HG03025 (cell line): ENCODE data around the gene IRF4.

Experiments
- ATAC-seq: cut with Tn5 transposase; IDR thresholded peaks from one replicate; pipeline ENCODE4 v1.9.1; 2021; ENCODE audit warnings: mild to moderate bottlenecking, moderate library complexity; ENCODE audit not compliant: unreplicated experiment, low FRiP score

The IRF4 gene

DNA sequence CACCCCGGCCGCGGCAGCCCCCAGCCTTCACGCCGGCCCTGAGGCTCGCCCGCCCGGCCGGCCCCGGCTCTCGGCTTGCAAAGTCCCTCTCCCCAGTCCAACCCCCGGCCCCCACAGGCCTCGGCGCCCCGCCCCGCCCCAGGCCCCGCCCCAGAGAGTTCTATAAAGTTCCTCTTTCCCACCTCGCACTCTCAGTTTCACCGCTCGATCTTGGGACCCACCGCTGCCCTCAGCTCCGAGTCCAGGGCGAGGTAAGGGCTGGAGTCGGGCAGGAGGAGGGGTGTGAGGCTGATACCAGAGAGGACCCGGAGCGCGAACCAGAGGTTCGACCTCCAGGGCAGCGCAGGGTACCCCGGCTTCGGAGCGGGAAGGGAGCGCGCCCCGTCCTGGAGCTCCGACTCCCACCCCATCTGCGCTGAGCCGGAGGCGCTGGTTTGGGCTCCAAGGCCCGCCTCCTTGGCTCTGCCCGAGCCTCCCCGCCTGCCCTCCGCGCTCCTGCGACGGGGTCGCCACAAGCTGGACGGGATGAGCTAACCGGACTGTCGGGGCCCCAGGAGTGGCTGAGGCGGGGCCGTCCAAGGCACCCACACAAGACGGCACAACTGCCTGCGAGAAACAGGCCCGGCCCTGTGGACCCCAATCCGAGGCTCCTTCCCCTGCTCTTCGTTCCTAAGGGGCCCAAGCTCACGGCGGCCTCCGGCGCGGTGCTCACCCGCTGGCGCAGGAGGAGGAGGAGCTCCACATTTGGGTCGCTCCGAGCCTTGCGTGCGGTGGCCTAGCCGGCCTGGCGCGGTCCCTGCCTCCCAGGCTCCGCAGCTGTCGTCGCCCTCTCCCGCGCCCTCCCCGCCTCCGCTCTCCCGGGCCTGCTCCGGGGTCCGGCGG is at the start of gene IRF4:
Gene IRF4 (plus strand): TSS at position 194 of the 882 bp plus-strand sequence. CDS start 1,401 bp downstream, outside the sequence.
- ATAC-seq = peak; percentile 42

DNA sequence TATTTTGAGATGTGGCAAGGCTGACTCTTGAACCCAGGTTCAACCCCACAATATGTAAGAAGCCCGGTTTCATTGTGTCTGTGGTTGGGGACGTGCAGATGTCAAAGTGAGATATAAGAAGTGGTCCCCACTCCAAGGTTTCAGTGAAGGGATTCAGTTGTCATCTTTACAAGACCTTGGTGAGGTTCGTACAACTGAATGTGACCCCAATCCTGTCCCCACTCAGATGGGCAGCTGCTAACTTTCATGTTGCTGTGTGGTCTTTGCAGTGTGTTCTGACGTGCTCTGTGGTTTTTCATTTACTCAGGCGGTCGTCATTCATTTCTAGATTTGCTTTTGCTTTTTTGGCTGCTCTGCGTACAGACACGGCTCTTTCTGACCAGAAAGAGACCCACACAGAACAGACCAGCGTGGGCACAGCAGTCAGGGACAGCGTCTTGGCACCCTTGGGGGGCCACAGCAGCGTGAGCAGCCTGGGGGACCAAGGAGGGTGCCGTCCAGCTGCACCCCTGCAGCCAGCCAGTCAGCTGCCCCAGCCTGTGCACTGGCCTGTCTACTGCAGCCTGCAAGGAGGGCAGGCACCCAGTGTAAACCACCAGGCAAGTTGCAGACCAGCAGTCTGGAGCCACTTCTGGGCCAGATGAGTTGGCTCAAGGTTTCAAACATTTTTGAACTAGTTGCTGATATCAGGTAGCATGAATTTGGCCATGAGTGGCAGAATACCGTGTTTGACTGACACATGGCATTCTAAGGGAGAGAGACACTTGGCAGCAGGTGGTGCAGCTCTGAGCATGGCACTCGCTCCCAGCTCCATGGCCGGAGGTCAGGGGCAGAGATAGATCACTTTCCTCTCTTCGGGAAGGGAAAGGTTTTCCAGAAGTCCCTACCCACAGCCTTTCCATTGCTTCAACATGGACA is 49.4 kb upstream of the IRF4 start:
- ATAC-seq = peak; percentile 39

DNA sequence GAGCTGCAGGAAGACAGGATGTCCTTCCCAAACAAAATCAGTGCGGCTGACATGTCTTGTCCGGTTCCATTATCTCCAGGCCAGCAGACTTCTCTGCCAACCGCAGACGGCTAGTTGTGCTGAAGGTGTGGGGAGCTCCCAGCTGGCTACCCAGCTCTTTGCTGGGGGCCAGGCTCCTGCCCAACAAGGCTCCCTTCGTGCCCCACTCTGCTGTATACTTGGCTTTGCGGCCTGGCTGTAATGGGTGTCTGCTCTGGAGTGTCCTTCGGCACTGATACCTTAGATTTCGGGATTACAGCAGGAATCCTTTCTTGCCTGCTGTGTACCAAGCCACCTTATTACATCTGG is 48.7 kb upstream of the IRF4 start:
- ATAC-seq = no peak

DNA sequence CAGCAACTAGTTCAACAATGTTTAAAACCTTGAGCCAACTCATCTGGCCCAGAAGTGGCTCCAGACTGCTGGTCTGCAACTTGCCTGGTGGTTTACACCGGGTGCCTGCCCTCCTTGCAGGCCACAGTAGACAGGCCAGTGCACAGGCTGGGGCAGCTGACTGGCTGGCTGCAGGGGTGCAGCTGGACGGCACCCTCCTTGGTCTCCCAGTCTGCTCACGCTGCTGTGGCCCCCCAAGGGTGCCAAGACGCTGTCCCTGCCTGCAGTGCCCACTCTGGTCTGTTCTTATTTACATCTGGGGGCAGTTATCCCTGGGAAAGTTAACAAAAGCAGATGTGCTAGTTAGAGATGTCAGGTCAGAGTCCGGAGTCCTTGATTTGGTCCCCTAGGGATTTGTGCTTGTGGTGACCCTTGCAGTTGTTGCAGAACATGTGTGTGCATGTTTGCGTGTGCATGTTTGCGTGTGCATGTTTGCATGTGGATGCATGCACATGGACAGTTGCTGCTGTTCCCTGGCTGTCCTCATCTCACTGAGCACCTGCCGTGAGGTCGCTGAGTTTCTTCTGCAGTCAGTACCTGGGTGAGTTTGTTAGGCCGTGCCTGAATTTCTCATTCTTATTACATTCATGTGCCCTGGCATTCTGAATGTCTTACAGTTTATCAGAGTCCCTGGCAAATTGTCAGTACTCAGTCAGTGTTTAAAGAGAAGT is 48.2 kb upstream of the IRF4 start:
- ATAC-seq = no peak

DNA sequence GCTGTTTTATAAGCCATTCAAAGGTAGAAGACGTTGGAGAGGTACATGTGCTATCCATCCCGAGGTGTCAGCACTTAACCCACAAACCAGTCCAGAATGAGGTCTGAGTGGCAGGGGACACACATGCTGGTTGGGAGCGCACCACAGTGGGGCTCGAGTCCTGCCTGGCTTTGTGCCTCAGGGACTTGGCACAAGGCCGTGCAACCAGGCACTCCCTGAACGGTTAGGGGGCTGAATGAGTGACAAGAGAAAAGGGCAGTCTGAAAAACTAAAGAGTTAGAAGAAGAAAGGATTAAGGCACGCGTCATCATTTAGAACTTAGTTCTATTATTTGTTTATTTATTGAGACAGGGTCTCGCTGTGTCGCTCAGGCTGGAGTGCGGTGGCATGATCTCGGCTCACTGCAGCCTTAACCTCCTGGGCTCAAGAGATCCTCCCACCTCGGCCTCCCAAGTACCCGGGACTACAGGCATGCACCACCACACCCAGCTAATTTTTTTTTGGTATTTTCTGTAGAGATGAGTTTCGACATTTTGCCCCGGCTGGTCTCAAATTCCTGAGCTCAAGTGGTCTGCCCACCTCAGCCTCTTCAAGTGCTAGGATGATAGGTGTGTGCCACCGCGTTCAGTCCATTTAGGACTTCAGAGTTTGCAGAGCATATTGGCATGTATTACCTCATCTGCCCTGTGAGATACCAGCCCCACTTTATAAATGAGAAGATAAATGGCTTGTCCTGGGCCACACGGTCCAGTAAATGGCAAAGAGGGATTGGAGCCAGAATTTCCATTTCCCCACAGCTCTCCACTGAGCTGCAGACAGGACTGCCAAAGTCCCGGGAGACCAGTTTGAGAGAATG is 47.4 kb upstream of the IRF4 start:
- no peak for ATAC-seq

DNA sequence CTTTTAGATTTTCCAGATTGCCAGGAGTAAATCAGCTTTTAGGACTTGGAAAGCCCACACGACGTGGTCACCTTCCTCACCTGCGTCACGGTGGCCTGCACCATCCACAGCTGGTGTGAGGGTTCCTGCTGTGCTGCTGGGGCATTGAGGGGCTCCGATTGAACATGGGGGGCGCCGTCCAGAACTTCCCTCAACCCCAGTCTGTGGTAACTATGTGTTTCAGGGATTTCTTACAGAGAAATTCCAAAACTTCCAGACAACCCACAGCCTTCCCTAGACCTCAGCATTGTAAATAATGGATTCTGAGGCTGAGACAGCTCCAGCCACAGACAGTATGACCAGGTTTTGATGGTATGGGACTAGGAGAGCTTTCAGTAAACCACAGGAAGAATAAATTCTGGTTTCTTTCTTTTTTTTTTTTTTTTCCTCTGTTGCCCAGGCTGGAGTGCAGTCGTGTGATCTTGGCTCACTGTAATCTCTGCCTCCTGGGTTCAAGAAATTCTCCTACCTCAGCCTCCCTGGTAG is 46.7 kb upstream of the IRF4 start:
- no peak for ATAC-seq

DNA sequence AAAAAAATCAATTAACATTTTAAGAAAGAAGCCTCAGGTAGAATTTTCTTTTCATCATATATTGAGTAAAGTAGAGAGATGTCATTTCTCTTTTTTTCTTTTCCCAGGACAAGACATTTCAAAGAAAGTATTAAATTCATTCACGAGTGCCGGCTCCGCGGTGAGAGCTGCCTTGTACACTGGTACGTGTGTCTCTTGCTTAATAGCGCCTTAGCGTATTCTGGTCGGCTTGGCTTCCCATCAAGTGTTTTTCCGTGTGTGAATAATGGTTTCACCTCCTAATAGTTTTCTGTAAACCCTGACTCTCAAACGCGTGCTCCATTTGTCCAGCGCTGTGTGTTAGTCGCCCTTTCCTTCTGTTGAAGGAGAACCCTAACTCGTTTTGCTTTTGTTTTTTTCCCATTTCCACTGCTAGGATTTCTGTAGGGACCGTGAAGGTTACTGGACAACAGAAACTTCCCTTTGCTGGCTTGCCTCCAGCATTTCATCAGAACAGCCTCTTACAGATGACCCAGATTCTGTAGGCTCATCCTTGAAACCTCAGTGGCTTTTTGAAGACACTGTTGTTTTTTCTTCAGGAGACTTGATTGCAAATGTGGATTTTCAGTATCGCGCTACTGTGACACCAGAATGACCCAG is 45.7 kb upstream of the IRF4 start:
- ATAC-seq = no peak

DNA sequence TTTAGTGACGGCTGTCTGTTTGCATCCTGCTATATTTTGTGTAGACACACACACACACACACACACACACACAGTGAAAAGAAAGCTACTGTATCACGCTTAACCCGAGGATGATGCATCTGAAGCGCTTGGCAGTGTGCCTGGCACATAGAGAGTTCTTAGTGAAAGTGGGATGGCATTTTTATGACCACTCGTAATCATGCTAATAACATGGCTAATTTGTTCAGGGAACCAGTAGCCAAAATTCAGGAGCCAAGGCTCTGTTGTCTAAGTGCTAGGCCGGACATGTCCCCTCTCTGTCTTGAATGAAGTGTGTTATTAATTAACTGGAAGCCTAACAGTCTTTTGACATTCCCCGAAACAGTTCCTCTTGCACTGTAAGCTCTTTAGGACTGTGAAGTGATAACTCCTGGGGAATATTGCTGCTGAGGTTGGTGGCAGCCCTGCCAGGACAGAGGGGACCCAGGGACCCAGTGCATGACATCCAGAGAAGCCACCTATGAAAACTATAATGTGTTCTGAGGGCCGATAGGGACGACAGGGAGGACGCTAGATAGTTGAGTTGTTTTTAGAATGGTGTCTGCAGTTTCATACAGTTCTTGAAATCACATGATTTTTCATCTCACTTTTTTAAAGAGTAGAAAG is 45.0 kb upstream of the IRF4 start:
- no peak for ATAC-seq

DNA sequence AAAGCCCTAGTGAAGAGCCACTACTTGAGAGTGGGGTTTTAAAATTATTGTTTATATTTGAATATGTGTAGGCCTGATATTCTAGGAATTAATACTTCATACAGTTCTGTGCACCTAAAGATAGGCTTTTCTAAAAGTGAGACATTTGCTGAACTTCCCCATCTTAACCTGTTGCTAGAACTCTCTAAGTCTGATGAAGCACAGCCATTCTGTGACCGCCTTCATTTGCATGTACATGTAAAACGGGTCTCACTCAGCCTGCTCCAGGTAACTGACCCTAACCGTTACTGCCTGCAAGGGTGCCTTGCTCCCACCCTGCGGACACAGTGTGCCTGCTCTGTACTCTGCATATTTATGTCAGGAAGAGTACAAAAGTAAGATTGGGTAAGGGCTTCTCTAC is 44.3 kb upstream of the IRF4 start:
- peak; percentile 71 for ATAC-seq

DNA sequence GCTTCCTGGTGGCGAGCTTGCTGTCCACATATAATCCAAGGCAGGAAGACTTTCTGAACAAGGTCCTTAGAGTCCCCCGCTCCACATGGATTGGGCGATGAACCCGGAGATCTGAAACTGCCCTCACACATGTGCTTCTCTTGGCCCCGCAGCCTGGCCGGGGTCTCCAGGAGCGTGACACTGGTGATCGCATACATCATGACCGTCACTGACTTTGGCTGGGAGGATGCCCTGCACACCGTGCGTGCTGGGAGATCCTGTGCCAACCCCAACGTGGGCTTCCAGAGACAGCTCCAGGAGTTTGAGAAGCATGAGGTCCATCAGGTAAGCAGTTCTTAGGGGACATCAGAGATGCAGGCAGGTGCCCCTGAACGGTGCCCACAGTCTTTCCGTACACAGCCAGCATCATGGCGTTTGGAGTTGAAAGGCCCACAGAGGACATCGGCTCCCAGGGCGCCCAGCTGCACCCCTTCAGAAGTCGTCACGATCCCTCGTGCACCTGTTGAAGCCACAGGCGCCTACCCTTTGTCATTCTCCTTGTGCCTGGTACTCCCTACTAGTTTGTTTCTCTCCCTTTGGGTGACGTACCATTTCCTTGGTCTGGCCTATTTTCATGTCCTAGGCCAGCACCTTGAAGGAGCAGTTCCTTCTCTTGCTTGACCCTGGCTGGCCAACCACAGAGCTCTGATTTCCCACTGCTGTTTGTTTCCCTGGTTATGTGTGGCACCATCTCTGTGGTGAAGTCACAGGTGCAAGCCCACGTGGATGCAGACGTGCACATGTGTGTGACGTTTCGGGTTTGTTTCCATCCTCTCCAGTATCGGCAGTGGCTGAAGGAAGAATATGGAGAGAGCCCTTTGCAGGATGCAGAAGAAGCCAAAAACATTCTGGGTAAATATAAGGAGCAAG is 43.3 kb upstream of the IRF4 start:
- ATAC-seq = no peak

DNA sequence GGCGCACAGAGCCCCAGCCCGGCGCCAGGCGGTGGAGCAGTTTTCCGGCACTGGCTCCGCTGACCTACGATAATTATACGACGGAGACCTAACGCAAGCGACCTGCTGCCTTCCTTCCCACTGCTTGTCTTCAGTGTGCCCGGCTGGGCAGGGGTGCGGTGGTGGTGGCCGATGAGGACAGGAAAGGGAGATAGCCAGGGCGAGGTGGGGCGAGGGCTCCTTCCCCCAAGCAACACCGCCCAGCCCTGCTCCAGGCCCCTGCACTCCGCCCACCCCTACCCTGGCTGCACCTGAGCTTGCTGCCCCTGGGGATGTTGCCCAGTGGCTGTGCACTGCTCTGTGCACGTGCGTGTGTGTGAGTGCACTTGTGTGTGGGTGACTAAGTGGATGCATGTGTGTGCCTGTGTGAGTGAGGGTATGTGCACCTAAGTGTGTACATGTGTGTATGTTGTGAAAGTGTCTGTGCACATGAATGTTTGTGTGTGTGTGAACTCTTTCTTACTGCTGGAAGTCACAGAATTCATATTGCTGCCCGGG is 42.6 kb upstream of the IRF4 start:
- no peak for ATAC-seq

DNA sequence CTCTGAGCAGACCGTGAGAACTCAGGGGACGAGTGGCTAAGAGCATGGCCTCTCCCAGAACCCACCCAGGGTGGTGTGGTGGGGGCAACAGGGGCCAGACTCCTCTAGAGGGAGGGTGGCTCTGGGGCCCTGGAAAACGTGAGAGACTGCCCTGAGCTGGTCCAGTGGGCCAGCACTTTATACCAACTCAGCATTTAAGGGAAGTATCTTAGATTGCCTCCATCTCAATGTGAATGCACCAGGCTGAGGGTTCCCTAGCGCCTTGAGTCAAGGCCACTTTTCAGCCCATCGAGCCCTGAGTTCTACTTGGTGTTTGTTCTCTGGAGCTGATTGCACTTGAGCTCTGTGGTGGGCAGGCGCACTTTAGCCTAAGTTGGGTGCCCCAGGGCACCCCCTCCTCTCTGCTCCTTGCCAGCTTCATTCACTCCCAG is 42.0 kb upstream of the IRF4 start:
- no peak for ATAC-seq

DNA sequence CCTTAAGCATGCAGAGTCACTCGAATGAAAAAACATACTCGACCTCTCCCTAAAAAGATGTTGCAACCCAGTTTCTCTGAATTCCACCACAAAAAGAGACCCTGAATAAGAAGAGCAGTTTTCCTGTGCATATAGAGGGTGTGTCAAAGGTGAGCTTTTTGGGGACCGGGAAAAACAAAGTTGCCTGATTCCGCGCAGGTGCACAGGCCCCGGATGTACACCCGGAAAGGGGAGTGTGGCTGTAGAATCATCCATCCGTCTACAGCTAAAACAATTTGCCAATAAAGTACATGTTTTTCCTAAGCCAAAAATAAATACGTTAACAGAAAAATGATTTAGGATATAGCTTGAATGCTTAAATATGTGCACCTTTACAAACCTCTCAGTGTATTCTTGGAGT is 41.2 kb upstream of the IRF4 start:
- ATAC-seq = no peak

DNA sequence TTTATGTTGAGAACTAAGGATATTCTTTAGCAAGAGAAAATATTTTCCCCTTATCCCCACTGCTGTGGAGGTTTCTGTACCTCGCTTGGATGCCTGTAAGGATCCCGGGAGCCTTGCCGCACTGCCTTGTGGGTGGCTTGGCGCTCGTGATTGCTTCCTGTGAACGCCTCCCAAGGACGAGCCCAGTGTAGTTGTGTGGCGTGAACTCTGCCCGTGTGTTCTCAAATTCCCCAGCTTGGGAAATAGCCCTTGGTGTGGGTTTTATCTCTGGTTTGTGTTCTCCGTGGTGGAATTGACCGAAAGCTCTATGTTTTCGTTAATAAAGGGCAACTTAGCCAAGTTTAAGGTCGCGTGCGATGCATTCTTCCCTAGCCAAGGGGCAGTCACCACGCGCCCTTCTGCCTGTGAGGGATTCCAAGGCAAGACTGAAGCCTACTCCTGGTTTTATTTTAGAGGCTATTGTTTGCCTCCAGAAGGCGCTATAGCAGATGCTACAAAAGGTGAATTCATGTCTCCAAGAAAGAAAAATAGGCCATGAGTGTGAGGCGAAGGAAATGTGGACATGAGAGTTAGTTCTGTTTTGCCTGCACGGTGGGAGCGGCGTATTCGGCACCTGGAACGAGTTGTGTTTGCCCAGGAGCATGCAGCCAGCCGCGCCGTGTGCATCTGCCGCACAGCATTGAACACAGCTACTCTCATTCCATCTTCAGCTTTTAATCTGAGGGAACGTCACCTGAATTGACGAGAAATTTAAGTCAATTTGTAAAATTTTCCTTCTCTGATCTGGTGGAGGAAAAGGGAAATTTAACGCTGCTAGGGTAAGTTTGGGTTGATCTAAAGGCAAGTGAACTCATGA is 40.3 kb upstream of the IRF4 start:
- ATAC-seq = no peak

DNA sequence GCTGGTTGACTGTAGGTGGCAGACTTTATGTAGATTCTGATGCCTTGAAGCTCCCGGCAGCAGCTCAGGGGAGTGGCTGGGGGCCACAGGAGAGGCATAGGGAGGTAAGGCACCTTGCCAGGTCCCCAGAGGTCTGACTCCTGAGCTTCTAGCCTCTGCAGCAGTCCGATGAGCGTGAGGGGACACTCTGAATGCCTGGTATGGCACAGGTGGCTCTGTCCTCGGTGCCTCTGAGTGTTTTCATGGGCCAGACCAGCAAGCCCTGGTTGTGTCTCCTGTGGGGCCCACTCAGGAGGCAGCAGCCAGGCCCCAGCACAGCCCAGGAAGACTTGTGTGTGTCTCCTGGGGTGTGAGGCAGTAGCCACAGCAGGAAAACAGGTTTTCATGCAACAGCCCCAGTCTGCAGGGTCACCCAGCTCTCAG is 39.7 kb upstream of the IRF4 start:
- ATAC-seq = no peak

DNA sequence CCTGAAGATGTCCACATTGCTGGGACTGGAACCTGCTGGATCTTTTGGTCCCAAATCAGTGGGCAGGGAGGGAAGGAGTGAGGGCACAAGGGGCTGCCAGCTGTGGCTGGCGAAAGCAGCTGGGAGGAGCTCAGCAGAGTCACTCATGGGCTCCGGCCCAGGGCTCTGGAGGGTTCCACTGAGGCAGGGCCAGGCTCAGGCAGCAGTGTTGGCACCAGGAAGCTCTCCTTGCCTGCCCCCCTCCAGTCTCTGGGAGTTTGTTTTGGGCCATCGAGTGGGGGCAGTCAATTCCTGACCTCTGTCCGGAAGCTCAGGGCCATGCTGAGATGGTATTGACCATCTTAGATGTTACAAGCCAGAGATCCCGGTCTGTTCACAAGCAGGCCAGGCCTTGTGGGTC is 39.1 kb upstream of the IRF4 start:
- ATAC-seq = no peak
